ENCODE results near the gene USP31.

Gene USP31, protein sequence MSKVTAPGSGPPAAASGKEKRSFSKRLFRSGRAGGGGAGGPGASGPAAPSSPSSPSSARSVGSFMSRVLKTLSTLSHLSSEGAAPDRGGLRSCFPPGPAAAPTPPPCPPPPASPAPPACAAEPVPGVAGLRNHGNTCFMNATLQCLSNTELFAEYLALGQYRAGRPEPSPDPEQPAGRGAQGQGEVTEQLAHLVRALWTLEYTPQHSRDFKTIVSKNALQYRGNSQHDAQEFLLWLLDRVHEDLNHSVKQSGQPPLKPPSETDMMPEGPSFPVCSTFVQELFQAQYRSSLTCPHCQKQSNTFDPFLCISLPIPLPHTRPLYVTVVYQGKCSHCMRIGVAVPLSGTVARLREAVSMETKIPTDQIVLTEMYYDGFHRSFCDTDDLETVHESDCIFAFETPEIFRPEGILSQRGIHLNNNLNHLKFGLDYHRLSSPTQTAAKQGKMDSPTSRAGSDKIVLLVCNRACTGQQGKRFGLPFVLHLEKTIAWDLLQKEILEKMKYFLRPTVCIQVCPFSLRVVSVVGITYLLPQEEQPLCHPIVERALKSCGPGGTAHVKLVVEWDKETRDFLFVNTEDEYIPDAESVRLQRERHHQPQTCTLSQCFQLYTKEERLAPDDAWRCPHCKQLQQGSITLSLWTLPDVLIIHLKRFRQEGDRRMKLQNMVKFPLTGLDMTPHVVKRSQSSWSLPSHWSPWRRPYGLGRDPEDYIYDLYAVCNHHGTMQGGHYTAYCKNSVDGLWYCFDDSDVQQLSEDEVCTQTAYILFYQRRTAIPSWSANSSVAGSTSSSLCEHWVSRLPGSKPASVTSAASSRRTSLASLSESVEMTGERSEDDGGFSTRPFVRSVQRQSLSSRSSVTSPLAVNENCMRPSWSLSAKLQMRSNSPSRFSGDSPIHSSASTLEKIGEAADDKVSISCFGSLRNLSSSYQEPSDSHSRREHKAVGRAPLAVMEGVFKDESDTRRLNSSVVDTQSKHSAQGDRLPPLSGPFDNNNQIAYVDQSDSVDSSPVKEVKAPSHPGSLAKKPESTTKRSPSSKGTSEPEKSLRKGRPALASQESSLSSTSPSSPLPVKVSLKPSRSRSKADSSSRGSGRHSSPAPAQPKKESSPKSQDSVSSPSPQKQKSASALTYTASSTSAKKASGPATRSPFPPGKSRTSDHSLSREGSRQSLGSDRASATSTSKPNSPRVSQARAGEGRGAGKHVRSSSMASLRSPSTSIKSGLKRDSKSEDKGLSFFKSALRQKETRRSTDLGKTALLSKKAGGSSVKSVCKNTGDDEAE (N-terminal part only)

DNA sequence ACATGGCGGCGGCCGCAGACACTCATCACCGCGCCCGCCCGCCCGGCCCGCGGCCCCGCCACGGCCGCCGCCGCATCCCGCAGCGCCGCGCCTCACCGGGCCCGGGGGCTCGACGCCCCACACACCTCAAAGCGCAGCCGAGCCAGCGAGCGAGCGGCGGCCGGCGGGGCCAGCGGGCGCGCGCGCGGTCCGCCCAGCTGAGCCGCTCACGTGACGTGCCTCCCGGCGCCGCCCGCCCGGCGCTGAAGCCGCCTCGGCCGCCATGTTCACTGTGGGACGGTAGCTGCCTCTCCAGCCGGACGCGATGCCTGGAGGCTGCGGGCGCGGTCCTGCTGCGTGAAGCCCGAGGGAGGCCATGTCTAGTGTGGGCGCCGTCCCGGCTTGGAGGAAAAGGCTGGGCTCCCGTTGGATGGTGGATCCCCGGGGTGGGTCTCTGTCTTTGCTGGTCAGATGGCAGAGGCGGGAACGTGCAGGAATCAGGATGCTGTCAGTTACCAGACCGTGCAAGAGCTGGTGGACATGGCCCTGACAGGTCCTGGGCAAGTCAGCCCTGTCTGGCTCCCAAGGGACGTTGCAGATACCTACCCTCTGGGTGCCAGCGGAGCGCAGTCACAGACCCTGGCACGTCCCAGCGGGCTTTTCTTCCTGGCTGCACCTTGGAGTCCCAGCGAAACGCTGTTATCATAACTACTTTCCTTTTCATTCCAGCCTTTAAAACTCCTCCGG, at the start of gene USP31:
USP31 (minus strand) TSS at position 186 of the 726 bp plus-strand sequence; CDS start at position 4, 182 bp downstream.
- peak; percentile 74 for DNase-seq

GRCh38 chr16:23196539-23196938, 47.3 kb upstream of the USP31 start:
- DNase-seq: peak; percentile 3

DNA sequence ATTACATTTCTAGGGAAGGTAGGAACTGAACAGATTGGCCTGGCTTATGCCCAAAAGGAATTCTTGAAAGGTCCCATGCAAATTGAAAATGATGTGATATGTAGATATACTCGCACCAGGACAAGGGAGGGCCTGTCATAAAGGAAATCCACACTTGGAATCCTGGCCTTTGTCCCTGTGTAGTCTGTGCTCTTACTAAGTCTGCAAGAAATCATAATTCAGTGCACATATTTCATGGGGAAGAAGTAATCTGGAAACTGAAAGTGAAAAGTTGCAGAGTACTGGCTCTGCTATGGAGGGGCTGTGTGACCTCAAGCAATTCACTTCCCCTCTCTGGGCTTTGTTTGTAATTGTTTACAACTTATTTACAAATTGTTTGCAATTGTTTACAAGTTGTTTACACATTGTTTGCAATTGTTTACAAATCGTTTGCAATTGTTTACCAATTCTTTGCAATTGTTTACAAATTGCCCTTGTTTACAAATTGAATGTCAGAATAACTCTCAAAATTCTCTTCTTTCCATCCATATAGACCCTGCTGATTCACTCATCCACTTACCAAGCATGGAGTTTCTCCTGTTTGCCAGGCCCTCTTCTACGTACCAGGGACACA, 46.2 kb upstream of the USP31 start:
- DNase-seq: no peak

GRCh38 chr16:23194497-23195221, 45.4 kb upstream of the USP31 start:
- no peak for DNase-seq

DNA sequence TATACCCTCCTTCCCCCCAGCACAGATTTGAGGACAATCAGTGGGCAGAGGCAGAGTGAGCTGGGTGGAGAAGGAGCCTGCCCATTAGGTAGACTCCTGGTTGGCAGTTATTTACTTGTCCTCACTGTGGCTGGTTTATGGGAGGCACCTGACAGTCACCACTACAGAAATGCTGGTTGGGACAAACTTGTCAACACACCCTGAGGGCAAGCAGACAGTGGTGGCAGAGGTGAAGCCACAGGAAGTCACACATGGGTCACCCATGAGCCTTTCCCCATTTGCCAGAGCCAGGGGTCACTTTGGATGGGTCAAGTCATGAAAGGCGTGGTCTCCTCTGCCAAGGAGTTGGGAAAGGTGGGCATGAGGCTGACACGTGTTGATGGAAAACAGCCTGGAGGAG, 39.7 kb upstream of the USP31 start:
- DNase-seq: no peak

DNA sequence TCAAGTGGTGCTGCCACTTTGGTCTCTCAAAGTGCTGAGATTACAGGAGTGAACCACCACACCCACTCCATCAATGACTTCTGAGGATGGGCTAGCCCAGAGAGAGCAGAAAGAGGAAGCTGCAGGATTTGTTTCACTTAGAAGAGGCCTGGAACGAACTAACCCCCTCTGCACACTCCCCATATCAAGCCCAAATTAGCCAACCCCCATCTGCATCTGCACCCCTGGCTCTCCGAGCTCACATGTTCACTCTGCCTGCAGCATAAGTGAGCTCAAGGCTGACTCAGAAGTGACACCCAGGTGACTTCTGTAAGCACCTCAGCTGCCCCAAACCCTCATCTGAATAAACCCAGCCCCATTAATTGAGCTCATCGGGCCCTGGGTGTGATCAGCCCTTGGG, 38.1 kb upstream of the USP31 start:
- no peak for DNase-seq

DNA sequence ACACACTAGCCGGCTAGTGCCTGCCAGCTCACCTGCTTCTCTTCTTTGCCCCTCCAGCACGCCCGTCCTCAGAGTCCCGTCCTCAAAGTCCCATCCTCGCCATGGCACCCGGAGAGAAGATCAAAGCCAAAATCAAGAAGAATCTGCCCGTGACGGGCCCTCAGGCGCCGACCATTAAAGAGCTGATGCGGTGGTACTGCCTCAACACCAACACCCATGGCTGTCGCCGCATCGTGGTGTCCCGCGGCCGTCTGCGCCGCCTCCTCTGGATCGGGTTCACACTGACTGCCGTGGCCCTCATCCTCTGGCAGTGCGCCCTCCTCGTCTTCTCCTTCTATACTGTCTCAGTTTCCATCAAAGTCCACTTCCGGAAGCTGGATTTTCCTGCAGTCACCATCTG, 36.9 kb upstream of the USP31 start:
- DNase-seq: no peak

- DNase-seq: no peak
Observed at GRCh38 chr16:23185656-23186055, 36.4 kb upstream of the USP31 start.

DNA sequence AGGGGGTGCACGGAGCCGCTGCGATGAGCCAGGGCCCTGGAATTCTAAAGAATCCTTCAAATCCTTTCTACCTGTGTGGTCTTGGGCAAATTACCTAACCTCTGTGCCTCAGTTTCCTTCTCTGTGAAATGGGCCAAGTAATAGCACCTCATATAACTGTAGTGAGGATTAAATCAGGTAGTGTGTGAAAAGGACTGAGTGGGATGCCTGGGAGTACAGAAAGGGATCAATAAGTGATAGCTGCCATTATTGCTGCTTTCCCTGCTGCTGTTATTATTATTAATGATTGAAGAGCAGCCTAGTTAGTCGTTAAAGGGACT, 34.3 kb upstream of the USP31 start:
- no peak for DNase-seq

DNA sequence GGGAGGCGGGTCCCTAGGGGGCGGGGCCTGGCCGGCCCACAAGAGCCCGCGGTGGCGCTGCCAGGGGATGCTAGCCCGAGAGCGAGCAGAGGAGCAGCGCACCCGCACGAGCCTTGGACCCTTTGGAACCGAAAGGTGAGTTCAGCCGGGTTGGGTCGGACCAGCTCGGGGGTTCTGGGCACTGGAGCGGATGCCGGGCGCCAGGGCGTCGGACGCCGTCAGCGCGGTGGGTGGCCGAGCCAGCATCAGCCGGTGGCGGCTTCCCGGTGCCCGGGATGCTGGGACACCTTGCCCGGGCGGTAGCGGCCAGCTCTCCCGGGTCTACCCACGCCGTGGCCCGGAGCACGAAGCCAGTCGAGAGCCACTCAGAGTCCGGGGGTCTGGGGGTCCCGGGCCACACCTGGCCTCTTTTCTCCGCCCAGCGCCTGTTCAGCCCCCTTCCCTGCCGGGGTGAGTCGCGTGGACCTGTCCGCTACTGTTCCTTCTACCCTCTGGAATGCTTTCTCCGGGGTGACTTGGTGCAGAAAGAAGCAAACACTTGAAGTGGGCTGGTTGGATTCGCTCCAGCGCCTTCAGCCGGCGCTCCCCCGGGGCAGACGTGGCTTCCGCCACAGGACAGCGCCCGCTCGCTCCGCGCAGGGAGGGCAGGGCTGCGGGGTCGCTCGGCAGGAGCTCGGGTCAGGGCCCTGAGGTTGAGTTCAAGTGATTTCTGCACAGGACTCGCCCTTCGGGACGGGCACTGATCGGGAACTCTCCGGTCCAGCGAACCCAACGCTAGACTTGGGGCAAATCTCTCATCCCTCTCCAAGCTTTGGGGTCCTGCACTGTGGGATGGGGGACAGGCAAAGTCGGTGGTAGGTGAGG, 33.7 kb upstream of the USP31 start, which contains the start of gene SCNN1G:
SCNN1G (plus strand) TSS at position 67 of the 864 bp plus-strand sequence. CDS start 3,527 bp downstream, outside the sequence.
- no peak for DNase-seq

- DNase-seq: peak; percentile 57
Observed at GRCh38 chr16:23182206-23182678, 33.0 kb upstream of the USP31 start.

GRCh38 chr16:23181506-23181905, 32.3 kb upstream of the USP31 start:
- DNase-seq: no peak

GRCh38 chr16:23175651-23176050, 26.4 kb upstream of the USP31 start:
- DNase-seq: no peak

DNA sequence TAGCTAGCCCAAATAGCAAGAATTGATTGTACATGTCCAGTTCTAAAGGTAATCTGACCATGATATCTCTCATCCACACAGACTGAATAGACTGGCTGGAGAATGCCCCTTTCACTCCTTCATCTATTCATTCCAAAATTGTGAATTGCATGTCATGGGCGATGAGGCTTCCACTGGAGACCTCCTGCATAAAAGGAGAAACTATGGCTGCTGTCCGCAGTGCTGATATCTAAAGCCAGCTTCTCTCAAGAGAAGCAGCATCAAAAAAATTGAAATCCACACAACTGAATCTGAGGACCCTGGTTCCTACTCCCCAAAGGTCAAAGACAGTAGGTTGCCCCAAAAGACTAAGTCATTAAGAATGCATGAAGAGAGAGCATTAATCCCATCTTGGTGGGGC, 25.4 kb upstream of the USP31 start:
- no peak for DNase-seq

DNA sequence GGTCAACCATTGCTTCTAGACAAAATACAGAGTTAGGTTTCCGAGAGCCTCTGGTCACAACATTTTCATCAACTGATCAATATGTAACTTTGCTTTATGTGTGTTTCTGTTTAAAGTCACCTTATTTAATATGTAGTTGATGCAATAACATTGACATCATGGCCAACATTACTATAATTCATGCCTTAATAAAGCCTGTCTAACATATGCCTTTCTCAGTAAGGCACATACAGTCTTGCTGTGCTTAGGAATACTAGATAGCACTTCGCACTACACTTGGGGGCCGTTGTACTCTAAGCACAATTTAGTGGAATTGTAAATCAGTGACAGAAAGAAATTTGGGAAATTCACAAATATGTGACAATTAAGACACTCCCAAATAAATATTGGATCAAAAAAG, 23.7 kb upstream of the USP31 start:
- no peak for DNase-seq

- no peak for DNase-seq
Observed at GRCh38 chr16:23172583-23172982, 23.3 kb upstream of the USP31 start.

- no peak for DNase-seq
Observed at GRCh38 chr16:23164736-23165135, 15.5 kb upstream of the USP31 start.

GRCh38 chr16:23163921-23164320, 14.7 kb upstream of the USP31 start:
- DNase-seq: no peak

- DNase-seq: no peak
Observed at GRCh38 chr16:23160574-23160973, 11.3 kb upstream of the USP31 start.

GRCh38 chr16:23160082-23160481, 10.8 kb upstream of the USP31 start:
- no peak for DNase-seq

Data from NCI-H748 treated with DMSO at 0.1 percent for 48 hours (cell line).